PC-9 (cell line): ENCODE data around the gene NUMB. TPM values are rescaled to one million over a fixed set of nuclear protein-coding genes. Genes with fewer than 3 reads are reported as not detected.

Source experiments
- BruUV-seq: library from RNA; stranded (reverse); fragments of 400-500 nt; replicated peaks from 2 replicates; lab custom pipeline; 2021; lab: Mats Ljungman, UMichigan
- CTCF ChIA-PET: fragments of 300-600 bp; sonication (Branson Sonifier 250); formaldehyde crosslinking; loops from one replicate; lab custom pipeline; 2022; ENCODE audit warnings: antibody characterized with exemption; lab: Charles Lee
- POLR2A ChIA-PET: fragments of 300-600 bp; sonication (Branson Sonifier 250); formaldehyde crosslinking; loops from one replicate; lab custom pipeline; 2022; ENCODE audit warnings: antibody characterized with exemption; ENCODE audit not compliant: unreplicated experiment; lab: Charles Lee
- DNase-seq, 2 experiments: peaks; one replicate each; pipeline versions ENCODE4 v3.0.0 to v3.0.0-alpha.2; 2015 to 2022; ENCODE audit warnings: mixed read lengths in 1 of 2
- H2AFZ ChIP-seq: fragments of 200-600 bp; sonication (generic); 2 replicates; pipeline ENCODE4 v1.8.1; 2017; ENCODE audit warnings: antibody characterized with exemption
- H3F3A ChIP-seq: fragments of 200-600 bp; sonication (generic); 2 replicates; pipeline ENCODE4 v1.8.1; 2017; ENCODE audit warnings: antibody characterized with exemption, mild to moderate bottlenecking, low read depth; ENCODE audit not compliant: insufficient read depth
- H3K27ac ChIP-seq: fragments of 200-600 bp; sonication (generic); 2 replicates; pipeline ENCODE4 v1.6.1; 2016; ENCODE audit warnings: mixed run types
- H3K27me3 ChIP-seq: fragments of 200-600 bp; sonication (generic); 2 replicates; pipeline ENCODE4 v1.6.1; 2016; ENCODE audit warnings: low read depth, mixed run types; ENCODE audit not compliant: insufficient read depth
- H3K36me3 ChIP-seq: fragments of 200-600 bp; sonication (generic); 2 replicates; pipeline ENCODE4 v1.6.1; 2016; ENCODE audit warnings: low read depth, mixed run types
- H3K4me1 ChIP-seq: fragments of 200-600 bp; sonication (generic); replicated peaks from 2 replicates; pipeline ENCODE4 v1.6.1; 2016; ENCODE audit warnings: mixed run types; ENCODE audit not compliant: insufficient read depth
- H3K4me2 ChIP-seq: fragments of 200-600 bp; sonication (generic); 2 replicates; pipeline ENCODE4 v1.6.1; 2017; ENCODE audit warnings: mixed run types
- H3K4me3 ChIP-seq: fragments of 200-600 bp; sonication (generic); 2 replicates; pipeline ENCODE4 v1.6.1; 2016; ENCODE audit warnings: mixed run types
- H3K79me2 ChIP-seq: fragments of 200-600 bp; sonication (generic); 2 replicates; pipeline ENCODE4 v1.6.1; 2017; ENCODE audit warnings: low read depth, mixed run types
- H3K9me2 ChIP-seq: fragments of 200-600 bp; sonication (generic); 2 replicates; pipeline ENCODE4 v1.8.1; 2017; ENCODE audit warnings: mild to moderate bottlenecking; ENCODE audit not compliant: insufficient read depth
- H3K9me3 ChIP-seq: fragments of 200-600 bp; sonication (generic); 2 replicates; pipeline ENCODE4 v1.8.1; 2016; ENCODE audit warnings: low read depth; ENCODE audit not compliant: insufficient read depth
- H4K20me1 ChIP-seq: fragments of 200-600 bp; sonication (generic); 2 replicates; pipeline ENCODE4 v1.8.1; 2017; ENCODE audit not compliant: insufficient read depth
- EZH2 ChIP-seq: fragments of 200-600 bp; sonication (generic); IDR thresholded peaks from 2 replicates; pipeline ENCODE4 v1.8.0; 2017; ENCODE audit warnings: antibody characterized with exemption, low read depth
- intact Hi-C: fragments of 100-400 bp; cut with micrococcal nuclease; formaldehyde crosslinking; loops from one replicate; pipeline ENCODE4 v1.10.0; 2022; ENCODE audit not compliant: unreplicated experiment
- total RNA-seq: library from RNA; stranded (reverse); gene quantifications from 2 replicates; pipeline ENCODE4 v1.2.3, GENCODE V29; 2021
- TF ChIP-seq, protein P1 (sequence below): fragments of 200-600 bp; sonication (generic); conservative IDR thresholded peaks from 2 replicates; pipeline ENCODE4 v1.6.1; 2017; ENCODE audit warnings: mixed run types, antibody characterized with exemption, mild to moderate bottlenecking, moderate library complexity

The NUMB gene
- total RNA-seq, 1 experiment from 2014 or later = 64.5 TPM

DNA sequence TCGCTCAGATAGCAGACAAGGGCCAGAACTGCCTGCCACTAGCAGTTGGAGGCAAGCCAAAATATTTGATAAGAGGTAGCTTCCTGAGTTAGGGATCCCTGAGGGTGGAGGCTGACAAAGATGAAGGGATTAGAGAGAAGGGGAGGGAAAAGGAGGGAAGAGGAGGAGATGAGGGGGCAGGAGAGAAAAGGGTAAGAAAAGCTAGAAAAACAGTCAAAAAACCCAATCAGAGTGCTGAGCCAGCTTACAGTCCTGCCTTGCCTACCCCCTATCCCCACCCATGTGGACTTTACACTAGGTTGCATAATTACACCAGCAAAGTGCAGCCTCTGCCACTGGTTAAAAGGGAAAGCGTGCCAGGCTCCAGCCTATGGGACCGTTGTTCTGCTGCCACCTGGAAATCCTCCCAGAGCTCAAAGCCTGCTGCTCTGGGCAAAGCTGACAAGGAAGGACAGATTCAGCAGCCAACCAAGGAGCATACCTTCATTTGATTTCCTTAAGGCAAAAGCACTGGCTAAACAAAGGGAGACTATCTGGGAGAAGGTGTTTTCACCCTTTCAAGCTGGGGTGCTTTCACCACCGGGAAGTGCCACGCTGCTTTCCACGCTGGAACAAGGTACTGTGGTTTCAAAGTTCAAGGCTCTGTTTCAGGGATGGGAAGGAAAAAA, 3.8 kb upstream of the NUMB start:
- Histone ChIP-seq H3K4me1 (peaks cover 18% of the 10 kb centered on the region), H3K27me3 (no peaks in the 10 kb centered on the region), H4K20me1 (no peaks in the 10 kb centered on the region), H3K4me2 (peak overlapping the region; percentile 30), H3K9me2 (no peaks in the 10 kb centered on the region), H3K36me3 (no peaks in the 10 kb centered on the region), H3K9me3 (no peaks in the 10 kb centered on the region), H3K79me2 (peaks cover 10% of the 10 kb centered on the region), H2AFZ (no peak overlapping the region), H3K4me3 (no peak overlapping the region), H3K27ac (no peak overlapping the region), H3F3A (0 out of 2 replicates have a peak, but pooled peaks cover 5% of the 10 kb centered on the region)
- intact Hi-C loops = no loop called here
- no TSS peak for BruUV-seq
- ChIA-PET CTCF (interaction anchor here (0.5 to 1.6 kb wide), 3 partner anchors 18 to 641 kb away, joined by 3 to 5 read pairs (median 3); no protein-coding TSS in a partner anchor), POLR2A (interaction anchor here (0.6 kb wide), 1 partner anchor 326 kb away, joined by 4 read pairs; the partner anchor contains the start of gene PSEN1)
- DNase-seq = peak in 1 of 2 experiments; percentile 39
- TF ChIP-seq, protein P1, sequence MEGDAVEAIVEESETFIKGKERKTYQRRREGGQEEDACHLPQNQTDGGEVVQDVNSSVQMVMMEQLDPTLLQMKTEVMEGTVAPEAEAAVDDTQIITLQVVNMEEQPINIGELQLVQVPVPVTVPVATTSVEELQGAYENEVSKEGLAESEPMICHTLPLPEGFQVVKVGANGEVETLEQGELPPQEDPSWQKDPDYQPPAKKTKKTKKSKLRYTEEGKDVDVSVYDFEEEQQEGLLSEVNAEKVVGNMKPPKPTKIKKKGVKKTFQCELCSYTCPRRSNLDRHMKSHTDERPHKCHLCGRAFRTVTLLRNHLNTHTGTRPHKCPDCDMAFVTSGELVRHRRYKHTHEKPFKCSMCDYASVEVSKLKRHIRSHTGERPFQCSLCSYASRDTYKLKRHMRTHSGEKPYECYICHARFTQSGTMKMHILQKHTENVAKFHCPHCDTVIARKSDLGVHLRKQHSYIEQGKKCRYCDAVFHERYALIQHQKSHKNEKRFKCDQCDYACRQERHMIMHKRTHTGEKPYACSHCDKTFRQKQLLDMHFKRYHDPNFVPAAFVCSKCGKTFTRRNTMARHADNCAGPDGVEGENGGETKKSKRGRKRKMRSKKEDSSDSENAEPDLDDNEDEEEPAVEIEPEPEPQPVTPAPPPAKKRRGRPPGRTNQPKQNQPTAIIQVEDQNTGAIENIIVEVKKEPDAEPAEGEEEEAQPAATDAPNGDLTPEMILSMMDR = no peak
- no peak for TF ChIP-seq EZH2

DNA sequence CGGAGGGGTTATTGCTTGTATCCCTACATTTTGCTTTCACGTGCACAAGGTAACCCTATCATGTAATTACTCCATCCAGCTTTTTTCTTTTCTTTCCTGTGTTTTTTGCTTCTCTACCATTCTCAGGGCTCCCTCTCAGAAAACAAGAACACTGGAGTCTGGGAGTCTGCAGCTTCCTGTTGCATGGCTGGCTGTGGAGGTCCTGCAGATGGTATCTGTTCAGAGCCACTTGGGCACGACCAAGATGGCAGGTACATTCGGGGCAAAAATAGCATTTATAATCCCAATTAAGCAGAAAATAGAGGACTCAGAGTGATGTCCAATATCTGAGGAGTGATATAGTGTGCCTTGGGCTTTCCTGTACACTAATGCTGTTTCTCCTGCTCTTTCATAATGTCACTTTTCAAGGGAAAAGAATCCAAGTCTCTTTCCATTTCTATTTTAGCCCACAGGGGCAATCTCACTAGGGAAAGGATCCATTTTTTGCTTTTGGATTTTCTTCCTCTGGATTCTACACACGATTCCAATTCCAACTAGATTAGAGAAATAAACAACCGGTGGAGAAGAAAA, 3.2 kb upstream of the NUMB start:
- DNase-seq = no peak
- Histone ChIP-seq H2AFZ (no peak overlapping the region), H3K4me2 (peak overlapping the region; percentile 30), H3K27ac (no peak overlapping the region), H3K9me3 (no peaks in the 10 kb centered on the region), H3K4me3 (no peak overlapping the region), H3K79me2 (peaks cover 17% of the 10 kb centered on the region), H4K20me1 (no peaks in the 10 kb centered on the region; the same call in 1 of the 2 replicates), H3K36me3 (no peaks in the 10 kb centered on the region), H3K4me1 (peaks cover 25% of the 10 kb centered on the region), H3K27me3 (no peaks in the 10 kb centered on the region), H3K9me2 (no peaks in the 10 kb centered on the region), H3F3A (0 out of 2 replicates have a peak, but pooled peaks cover 5% of the 10 kb centered on the region)
- ChIA-PET CTCF (interaction anchor here (0.5 to 1.6 kb wide), 2 partner anchors 166 to 642 kb away, joined by 3 to 5 read pairs; no protein-coding TSS in a partner anchor), POLR2A (interaction anchor here (0.6 kb wide), 1 partner anchor 326 kb away, joined by 4 read pairs; the partner anchor contains the start of gene PSEN1)
- intact Hi-C loops = no loop called here
- BruUV-seq = no TSS peak
- no peak for TF ChIP-seq EZH2
- TF ChIP-seq, protein P1 = no peak

DNA sequence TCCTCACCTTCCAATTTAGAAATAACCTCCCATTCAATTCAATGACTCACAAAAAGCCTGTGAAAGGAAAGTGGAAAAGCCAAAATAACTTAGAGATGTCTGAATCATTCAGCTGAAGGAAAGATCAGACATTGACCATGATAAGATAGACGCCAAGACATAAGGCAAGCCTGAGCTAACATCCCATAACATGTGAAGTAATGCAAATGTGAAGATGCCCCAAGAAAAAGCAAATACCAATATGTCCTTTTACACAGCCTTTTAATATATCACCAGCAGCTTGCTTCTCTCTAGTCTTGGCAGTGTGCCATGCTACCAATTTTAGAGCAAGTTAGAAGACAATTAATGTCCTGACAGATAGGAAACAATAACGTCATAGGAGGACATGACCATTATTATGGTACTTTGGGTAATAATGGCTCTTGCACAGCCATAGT, 2.4 kb upstream of the NUMB start:
- Histone ChIP-seq H3K36me3 (no peaks in the 10 kb centered on the region), H2AFZ (no peak overlapping the region), H3F3A (0 out of 2 replicates have a peak, but pooled peaks cover 5% of the 10 kb centered on the region), H3K27me3 (no peaks in the 10 kb centered on the region), H3K4me3 (no peak overlapping the region), H3K27ac (no peak overlapping the region), H3K4me2 (no peak overlapping the region), H3K4me1 (peaks cover 33% of the 10 kb centered on the region), H3K9me3 (no peaks in the 10 kb centered on the region), H3K9me2 (no peaks in the 10 kb centered on the region), H3K79me2 (peaks cover 25% of the 10 kb centered on the region), H4K20me1 (peaks cover 2% of the 10 kb centered on the region; the same call in 1 of the 2 replicates)
- BruUV-seq = no TSS peak
- DNase-seq = no peak
- intact Hi-C loops = no loop called here
- POLR2A ChIA-PET = no interaction called here
- TF ChIP-seq, protein P1 = no peak
- TF ChIP-seq EZH2 = no peak
- CTCF ChIA-PET = interaction anchor here (1.4 kb wide), 1 partner anchor 165 kb away, joined by 7 read pairs; no protein-coding TSS in a partner anchor
